NCI-H345 treated with DMSO at 0.1 percent for 48 hours (cell line): ENCODE data around the gene KIF17.
"Not testable (repeated sequence)": the region's sequence is repeated elsewhere in the genome, so short reads cannot be mapped to it uniquely, and the experiment has no call there.

Experiments
- DNase-seq: peaks from one replicate; lab custom pipeline; 2025; ENCODE audit not compliant: unreplicated experiment; lab: John Stamatoyannopoulos, UW

The KIF17 gene

GRCh38 chr1:20693623-20694022, 24.2 kb downstream of the KIF17 start:
- no peak for DNase-seq

- no peak for DNase-seq
Measured at GRCh38 chr1:20691872-20692271, 25.9 kb downstream of the KIF17 start.

GRCh38 chr1:20689645-20690056, 28.2 kb downstream of the KIF17 start:
- no peak for DNase-seq

GRCh38 chr1:20686883-20687725, 30.7 kb downstream of the KIF17 start:
- no peak for DNase-seq

GRCh38 chr1:20685741-20686140, 32.1 kb downstream of the KIF17 start:
- no peak for DNase-seq

- DNase-seq = no peak
Measured at GRCh38 chr1:20685099-20685662, 32.6 kb downstream of the KIF17 start.

- DNase-seq = no peak
Measured at GRCh38 chr1:20684651-20685050, 33.2 kb downstream of the KIF17 start.

- DNase-seq = no peak
Measured at GRCh38 chr1:20684050-20684620, 33.7 kb downstream of the KIF17 start.

GRCh38 chr1:20683614-20684013, 34.2 kb downstream of the KIF17 start:
- DNase-seq = no peak

GRCh38 chr1:20682571-20683236, 35.1 kb downstream of the KIF17 start:
- DNase-seq = no peak

- no peak for DNase-seq
Measured at GRCh38 chr1:20681999-20682398, 35.8 kb downstream of the KIF17 start.

- DNase-seq = no peak
Measured at GRCh38 chr1:20680269-20680668, 37.5 kb downstream of the KIF17 start.

GRCh38 chr1:20678599-20678998, 39.2 kb downstream of the KIF17 start:
- DNase-seq = no peak

GRCh38 chr1:20673626-20674025, 44.2 kb downstream of the KIF17 start:
- not testable (repeated sequence) for DNase-seq

- no peak for DNase-seq
Measured at GRCh38 chr1:20672265-20672632, 45.6 kb downstream of the KIF17 start.

- no peak for DNase-seq
Measured at GRCh38 chr1:20670936-20671335, 46.9 kb downstream of the KIF17 start.

- DNase-seq = no peak
Measured at GRCh38 chr1:20668581-20668980, 49.2 kb downstream of the KIF17 start.

- DNase-seq = no peak
Measured at GRCh38 chr1:20666804-20667203, 51.0 kb downstream of the KIF17 start.

GRCh38 chr1:20666146-20666545, 51.7 kb downstream of the KIF17 start:
- no peak for DNase-seq

GRCh38 chr1:20665726-20666125, 52.1 kb downstream of the KIF17 start:
- DNase-seq = no peak

- DNase-seq = no peak
Measured at GRCh38 chr1:20663969-20664715, 53.7 kb downstream of the KIF17 start.
